Mucosa of gallbladder (tissue), 1 donor: ENCODE data around the gene DDX27. TPM values are rescaled to one million over a fixed set of nuclear protein-coding genes. Genes with fewer than 3 reads are reported as not detected.

Source experiments
- DNase-seq: peaks from one replicate; pipeline ENCODE4 v3.0.0-alpha.2; 2020; ENCODE audit warnings: low spot score
- total RNA-seq: library from RNA; stranded (reverse); gene quantifications from one replicate; pipeline ENCODE4 v1.2.1, GENCODE V29; 2021
- donor health status: DM: no; HTN: no; CAD: no.

Gene DDX27
- total RNA-seq, 1 donor from 2014 or later: 32.6 TPM

GRCh38 chr20:49278036-49278817 lies 59.0 kb downstream of the DDX27 start, which contains the start of gene ZNFX1:
Gene ZNFX1, minus strand, starts transcription at chr20:49278057. Its CDS starts 2,218 bp downstream, at chr20:49275839.
- DNase-seq: peak; percentile 99

GRCh38 chr20:49278818-49279676 lies 59.8 kb downstream of the DDX27 start:
- DNase-seq: no peak

GRCh38 chr20:49279677-49280462 lies 60.7 kb downstream of the DDX27 start:
- no peak for DNase-seq

GRCh38 chr20:49280463-49281058 lies 61.3 kb downstream of the DDX27 start:
- no peak for DNase-seq

GRCh38 chr20:49281059-49281912 lies 62.1 kb downstream of the DDX27 start:
- peak; percentile 38 for DNase-seq

GRCh38 chr20:49281913-49282467 lies 62.8 kb downstream of the DDX27 start:
- DNase-seq: no peak

- no peak for DNase-seq
Measured at GRCh38 chr20:49282584-49283171, 63.5 kb downstream of the DDX27 start.

GRCh38 chr20:49283176-49283702 lies 64.0 kb downstream of the DDX27 start:
- DNase-seq: no peak

GRCh38 chr20:49283703-49284625 lies 64.7 kb downstream of the DDX27 start:
- no peak for DNase-seq

- no peak for DNase-seq
Measured at GRCh38 chr20:49284818-49285217, 65.6 kb downstream of the DDX27 start.

- DNase-seq: no peak
Measured at GRCh38 chr20:49285233-49285668, 66.0 kb downstream of the DDX27 start.

- no peak for DNase-seq
Measured at GRCh38 chr20:49285813-49286494, 66.7 kb downstream of the DDX27 start.

GRCh38 chr20:49286689-49287551 lies 67.7 kb downstream of the DDX27 start:
- DNase-seq: peak; percentile 46

- no peak for DNase-seq
Measured at GRCh38 chr20:49287555-49288249, 68.5 kb downstream of the DDX27 start.

- no peak for DNase-seq
Measured at GRCh38 chr20:49288250-49288751, 69.1 kb downstream of the DDX27 start.
